COLO668 (cell line): Measurements from ENCODE around the gene RNF183.
A peak's percentile ranks its signal among the peaks of the same experiment; 100 is the strongest.

Source experiments
- DNase-seq: peaks from one replicate; lab custom pipeline; 2025; ENCODE audit not compliant: unreplicated experiment; lab: John Stamatoyannopoulos, UW

Gene RNF183, protein sequence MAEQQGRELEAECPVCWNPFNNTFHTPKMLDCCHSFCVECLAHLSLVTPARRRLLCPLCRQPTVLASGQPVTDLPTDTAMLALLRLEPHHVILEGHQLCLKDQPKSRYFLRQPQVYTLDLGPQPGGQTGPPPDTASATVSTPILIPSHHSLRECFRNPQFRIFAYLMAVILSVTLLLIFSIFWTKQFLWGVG

DNA sequence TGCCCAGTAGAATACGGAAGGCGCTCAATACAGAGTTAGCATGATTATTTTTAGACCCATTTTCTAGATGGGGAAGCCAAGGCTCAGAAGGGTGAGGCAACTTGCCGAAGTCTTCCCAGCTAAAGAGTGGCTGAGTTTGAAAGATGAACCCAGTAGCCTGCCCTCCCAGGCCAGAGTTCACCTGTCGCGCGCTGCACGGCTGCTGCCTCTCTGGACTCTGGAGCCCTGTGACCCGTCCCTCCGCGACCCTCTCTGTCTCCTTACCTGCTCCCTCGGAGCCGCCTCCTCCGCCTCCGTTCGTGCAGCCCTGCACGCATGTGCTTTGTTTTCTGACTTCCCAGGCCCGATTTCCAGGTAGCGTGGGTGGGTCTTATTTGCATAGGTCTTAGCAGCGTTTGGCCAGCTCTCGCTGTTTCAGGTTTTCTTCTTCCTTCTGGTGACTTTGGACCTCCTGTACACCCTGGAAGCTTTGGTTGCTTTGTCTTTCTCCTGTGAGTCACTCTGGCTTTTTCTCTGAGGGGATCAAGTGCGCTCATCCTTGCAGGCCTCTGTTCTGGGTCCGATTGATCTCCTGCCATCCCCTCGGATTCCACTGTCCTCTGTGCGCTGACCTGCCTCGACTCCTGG is at the start of gene RNF183:
Gene RNF183 (minus strand): TSS at position 585 of the 627 bp plus-strand sequence. CDS start 5,192 bp downstream, outside the sequence.
- DNase-seq, result no peak

DNA sequence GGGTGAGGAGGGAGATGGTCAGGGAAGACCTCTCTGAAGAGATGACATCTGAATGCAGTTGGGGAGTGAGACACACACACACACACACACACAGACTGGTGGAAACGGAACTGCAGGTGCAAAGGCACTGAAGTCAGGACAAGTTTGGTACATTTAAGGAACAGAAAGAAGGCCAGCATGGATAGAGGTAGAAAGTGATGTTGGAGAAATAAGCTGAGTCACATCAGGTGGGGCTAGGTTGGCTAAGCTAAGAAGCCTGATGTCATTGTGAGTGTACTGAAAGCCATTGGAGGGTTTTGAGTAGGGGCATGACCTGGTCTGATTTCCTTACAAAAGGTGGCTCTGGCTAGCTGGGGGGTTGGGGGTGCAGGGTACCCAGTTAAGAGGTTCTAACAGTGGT is 49.2 kb upstream of the RNF183 start:
- no peak for DNase-seq

DNA sequence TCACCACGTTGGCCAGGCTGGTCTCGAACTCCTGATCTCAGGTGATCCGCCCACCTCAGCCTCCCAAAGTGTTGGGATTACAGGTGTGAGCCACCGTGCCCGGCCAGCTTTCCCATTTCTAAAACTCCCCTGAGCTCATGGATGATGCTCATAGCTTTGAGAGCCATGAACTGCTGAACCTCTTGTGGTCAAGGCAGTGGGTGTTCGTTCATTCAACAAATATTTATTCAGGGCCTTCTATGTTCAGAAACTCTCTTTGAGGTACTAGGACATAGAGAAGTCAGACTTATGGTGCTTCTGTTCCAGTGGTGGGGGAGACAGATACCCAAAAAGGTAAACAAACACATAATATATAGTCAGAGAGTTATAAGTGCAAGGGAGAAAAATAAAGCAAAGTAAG is 48.8 kb upstream of the RNF183 start:
- no peak for DNase-seq

DNA sequence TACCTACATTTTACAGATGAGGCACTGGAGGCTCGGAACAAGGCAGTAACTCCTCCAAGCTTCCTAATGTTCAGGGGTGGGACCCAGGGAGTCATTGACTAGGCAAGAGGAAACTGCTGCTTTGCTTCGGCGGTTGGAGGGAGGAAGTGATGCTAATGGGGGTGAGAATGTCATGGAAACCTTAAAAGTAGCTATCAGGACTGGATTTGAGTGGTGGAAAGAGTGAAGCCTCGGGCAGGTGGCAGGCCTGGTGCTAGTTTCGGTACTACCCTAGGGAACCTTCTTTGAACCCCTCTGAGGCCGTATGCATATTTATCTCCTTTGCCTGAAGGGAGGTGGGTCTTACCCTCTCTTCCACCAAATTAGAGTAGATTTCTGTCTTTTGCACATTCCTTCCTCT is 47.8 kb upstream of the RNF183 start:
- DNase-seq, result no peak

DNA sequence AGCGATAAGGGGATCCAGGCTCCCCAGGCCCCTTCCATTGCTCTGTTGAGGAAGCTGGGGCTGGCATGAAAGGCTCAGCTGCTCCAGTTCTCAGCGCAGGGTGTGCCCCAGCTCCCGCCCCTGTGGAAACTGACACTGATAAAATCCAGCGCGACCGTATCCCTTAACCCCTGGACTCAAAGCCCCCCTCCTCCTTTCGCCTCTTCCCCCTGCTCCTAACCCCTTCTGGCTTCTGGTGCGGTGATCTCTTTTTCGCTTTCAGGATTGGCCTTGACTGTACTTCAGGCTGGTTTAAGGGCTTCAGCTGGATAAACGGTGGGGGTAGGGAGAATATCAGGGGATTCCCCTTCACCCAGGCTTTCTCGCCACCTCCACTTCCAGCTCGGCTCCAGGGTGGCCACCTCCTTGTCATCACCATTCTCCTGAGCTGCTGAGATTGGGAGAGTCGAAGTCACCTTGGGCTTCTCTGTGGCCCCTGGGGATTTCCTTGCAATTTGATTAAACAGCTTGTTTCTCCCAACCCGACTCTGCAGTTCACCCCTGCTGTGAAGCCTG is 47.0 kb upstream of the RNF183 start:
- DNase-seq, result peak; percentile 45

DNA sequence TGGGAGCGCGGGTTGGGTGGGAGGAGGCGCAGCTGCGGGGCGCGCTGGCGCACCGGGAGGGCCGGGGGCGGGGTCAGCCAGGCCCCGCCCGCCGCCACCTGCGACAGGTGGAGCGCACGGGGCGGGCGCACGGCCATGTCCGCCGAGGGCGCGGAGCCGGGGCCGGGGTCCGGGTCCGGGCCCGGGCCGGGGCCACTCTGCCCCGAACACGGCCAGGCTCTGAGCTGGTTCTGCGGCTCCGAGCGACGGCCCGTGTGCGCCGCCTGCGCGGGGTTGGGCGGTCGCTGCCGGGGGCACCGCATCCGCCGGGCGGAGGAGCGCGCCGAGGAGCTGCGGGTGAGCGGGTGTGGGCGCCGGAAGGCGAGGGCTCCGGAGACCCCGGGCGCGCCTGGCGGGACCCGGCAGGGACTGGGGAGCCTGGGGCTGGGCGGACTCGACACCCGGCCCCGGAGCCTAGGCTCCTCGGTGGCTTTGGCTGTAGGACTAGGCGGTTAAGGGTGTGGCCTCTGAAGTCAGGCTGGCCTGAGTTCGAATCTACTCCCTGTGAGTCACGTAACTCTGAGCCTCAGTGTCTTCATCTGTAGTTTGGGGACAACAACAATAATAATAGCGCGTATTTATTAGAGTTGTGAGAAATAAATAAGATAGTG is 46.4 kb upstream of the RNF183 start, which contains the start of gene BSPRY:
Gene BSPRY (plus strand): TSS at position 97 of the 650 bp plus-strand sequence. CDS start 39 bp downstream, at position 136.
- DNase-seq, result peak; percentile 87

DNA sequence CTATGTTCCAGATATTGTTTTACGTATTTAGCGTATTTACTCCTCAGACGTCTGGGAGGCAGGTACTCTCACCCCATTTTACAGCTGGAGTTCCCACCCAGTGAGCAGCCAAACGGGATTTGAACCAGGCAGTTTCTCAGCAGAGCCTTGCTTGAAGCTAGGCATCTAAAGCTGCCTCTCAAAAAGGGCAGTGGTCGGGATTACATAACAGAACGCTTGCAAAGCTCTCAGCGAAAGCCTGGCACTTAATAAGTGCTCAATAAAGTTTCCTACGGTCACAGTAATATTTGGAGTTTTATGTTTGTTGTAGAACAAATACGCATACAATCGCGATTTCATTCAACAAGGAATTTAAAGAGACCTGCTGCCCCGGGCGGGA is 45.9 kb upstream of the RNF183 start:
- DNase-seq, result no peak

DNA sequence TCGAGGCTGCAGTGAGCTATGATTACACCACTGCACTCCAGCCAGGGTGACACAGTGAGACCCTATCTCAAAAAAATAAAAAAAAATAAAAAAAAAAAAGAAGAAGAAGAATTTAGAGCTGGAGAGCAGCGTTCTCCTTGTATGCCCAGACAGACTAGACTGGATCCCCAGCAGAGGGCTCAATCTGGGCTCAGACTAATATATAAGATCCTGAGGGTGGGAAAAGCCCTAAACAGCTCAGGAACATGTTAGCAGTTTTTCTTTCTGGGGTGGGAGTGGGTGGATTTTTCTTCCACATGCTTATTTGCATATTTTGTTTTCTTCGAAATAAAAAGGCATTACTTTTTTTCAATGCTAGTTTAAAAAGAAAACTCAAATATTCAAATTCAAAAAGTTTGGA is 45.3 kb upstream of the RNF183 start:
- DNase-seq, result no peak

DNA sequence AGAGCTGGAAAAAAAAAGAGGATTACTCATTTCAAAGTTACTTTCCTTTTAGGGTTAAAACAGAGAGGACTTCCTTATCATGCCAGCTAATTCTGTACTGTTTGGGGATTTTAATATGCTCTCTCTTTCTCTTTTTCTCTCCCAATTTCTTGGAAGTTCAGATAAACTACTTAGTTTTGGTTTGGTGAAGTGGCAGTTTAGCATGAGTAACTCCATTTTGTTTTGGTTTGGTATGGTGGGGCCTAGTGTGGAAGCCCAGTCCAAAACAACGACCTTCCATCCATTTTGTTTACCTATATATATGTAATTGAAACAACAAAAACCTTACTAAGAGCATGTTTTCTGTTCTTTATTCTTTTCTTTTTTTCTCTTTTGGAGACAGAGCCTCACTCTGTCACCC is 42.5 kb upstream of the RNF183 start:
- no peak for DNase-seq

DNA sequence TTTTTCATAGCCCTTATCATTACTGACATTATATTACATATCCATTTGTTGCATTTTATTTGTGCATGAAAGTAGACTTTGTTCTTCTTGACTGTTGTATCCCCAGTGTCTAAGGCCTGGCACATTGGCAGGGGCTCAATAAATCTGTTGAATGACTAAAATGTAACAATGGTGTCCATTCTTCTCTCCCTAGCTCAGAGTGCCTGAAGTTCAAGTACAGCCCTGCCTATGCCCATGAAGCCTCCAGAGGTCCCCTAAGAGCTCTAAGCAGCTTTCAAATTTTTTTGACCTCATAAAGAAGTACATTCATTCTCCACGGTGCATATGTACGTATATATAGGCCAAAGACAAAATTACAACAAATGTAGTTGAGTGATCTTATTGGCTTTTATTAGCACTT is 42.0 kb upstream of the RNF183 start:
- DNase-seq, result no peak

DNA sequence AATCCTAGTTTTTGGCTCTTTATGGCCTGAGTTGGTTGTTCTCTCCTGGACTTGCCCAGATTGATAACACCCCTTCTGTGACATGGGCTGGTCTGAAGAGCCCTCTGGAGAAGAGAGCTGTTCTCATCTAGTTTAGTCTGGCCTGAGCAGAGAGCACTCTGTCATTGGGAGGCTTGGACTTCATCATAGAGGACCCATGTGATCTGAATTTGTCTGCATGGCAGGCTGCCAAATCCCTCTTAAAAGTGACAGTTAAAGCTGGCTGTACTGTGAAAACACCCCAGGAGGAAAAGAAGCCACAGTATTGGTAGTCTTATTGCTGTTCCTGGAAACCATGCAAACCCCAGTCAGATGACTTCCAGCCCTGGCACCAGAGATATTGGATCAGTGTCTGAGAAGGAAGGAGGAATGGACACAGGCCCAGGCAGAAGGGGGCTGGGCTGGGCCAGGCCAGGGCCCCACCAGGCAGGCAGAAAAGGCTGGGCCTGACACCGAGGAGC is 40.6 kb upstream of the RNF183 start:
- DNase-seq, result peak; percentile 94

DNA sequence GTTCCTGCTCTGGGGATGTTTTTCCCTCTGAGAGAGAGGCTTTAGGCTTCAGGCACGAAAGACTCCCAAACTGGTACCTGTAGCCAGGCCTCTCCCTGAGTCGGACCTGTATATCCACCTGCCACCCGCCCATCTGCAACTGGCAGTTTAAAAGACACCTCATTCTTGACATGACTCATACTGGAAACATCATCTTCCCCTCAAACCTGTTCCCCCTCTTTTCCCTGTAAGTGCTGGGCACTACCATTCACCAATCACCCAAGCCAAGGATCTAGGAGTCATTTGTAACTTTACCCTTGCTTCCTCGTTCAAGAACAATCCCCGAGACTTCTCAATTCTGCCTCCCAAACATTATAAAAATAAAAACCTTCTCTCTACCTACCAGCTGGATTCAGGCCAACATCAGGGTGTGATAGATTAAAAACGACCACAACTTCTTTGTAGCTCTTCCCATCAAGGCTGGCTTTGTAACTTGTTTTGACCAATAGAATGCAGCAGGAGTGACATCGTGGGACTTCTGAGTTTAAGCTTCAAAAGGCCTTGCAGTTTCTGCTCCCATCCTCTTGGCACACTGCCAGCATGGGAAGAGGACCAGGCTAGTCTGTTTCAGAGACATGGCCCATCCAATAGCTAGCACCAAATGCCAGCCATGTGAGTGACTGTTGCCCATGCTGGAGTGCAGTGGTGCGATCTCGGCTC is 38.7 kb upstream of the RNF183 start:
- DNase-seq, result peak; percentile 70

DNA sequence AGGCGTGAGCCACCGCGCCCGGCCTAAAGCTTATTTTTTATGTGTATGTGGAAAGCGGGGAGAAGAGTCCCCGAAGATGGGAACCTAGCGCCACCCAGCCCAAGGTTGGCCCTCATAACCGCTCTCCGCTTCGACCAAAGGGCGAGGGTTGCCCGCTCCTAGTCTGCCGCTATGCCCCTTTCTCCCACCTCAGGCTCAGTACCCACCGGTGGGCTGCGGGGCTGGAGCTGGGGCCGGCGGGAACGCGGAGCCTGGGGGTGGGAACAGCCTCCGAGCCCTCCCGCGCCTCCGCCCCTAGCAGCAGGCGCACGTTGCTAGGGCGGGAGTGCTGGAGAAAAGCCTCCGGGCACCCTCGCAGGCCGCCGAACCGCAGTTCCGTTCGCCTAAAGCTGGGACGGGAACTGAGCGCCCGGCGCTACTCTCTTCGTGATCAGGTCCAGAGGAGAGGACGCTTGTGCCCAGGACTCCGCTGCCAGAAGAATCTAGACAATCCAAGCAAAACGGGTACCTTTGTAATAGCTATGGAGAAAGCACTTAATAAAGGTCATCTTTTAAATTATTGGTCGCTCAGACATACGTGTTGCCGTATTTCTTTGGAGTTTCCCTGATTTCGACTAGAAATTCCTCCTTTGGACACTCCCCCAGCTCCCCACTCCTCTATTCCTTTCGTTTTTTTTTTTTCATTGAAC is 37.0 kb upstream of the RNF183 start, which contains the start of gene WDR31:
Gene WDR31 (minus strand): TSS at position 265 of the 689 bp plus-strand sequence. CDS start 8,253 bp downstream, outside the sequence.
- peak; percentile 90 for DNase-seq

DNA sequence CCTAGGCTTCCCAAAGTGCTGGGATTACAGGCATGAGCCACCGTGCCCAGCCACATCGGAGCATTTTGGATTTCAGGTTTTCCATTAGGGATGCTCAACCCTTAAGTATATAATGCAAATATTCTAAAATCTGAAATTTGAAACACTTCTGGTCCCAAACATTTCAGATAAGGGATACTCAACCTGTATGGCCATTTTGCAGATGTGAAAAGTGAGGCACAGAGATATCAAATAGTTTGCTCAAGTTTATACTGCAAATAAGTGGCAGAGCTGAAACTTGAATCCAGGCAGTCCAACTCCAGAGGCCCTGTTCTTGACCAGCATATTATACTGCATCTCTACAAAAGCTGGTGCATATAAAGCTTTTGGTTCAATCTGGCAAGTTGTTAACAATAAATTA is 34.5 kb upstream of the RNF183 start:
- no peak for DNase-seq

DNA sequence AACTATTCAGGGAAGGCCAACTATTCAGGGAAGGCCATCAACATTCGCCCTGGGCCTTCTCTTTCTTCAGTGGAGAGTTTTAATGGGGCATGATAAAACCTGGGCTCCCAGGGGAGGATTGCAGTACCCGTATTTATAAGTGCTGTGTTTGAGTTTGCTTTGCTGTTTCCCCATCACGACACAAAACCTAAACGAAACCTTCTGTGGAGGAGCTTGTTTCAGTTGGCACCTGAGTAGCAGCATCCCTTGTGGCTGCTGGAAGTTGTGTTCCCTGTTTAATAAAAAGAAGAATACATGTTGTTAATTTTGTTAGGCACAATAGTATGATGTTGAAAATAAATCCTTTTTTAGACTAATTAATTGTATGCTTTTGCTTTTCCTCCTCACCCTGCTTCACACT is 28.6 kb upstream of the RNF183 start:
- DNase-seq, result no peak

DNA sequence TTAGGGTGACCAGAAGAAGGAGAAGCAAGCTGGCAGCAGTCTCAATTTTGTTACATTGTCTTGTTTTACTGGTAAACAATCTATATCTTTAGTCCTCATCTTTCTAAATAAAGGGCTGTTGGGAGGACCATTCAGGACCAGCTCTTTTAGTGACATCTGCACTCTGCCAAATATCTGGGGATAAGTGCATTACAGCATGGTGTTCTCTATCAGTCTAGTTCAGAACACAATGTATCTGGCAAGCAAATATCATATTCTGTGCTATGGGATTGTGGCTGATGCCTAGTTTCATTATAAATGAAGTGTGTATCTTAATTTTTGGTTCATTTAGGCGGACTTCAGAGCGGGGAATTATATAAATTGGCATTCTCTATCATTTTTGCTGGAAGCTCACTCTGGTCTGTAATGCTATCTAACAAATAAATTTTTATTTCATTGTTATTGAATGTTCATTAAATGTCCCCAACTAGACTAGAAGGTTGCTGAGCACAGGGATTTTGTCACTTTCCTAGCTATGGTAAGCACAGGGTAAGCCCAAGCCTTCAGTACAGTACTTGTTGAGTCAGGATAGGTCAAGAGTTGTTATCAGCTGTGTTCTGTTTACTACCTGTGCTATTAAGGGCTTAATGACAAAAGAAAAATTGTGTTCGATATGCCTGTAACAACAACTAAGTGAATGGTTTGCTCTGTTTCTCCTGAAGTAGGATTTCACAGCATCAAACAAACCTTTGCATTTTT is 25.0 kb upstream of the RNF183 start:
- no peak for DNase-seq

DNA sequence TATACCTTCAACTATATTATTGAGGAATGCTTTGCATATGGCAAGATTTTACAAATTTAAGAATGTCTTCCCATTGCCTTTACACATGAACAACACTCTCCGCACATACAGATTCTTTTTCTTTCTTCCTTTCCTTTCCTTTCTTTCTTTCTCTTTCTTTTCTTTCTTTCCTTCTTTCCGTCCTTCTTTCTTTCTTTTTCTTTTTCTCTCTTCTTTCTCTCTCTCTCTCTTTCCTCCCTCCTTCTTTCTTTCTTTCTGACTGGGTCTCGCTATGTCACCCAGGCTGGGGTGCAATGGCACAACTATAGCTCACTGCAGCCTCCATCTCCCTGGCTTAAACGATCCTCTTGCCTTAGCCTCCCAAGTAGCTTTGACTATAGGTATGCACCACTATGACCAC is 23.1 kb upstream of the RNF183 start:
- DNase-seq, result no peak

DNA sequence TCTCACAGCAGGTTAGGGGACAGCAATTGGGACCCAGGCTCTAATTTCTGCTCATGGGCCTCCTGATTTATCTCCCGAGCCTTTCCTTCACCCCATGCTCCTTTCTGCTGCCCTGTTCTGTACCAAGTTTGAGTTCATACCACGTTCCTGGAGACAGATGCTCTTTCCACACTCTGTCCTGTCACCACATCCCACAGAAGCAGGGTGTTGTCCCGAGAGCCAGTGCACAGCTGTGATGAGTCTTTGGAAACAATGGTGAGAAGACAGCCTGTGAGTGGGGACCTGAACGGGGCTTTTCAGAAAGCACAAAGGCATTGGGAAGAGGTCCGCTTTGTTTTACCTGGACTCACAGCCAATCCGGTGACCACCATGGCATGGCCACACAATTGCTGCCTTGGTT is 19.5 kb upstream of the RNF183 start:
- no peak for DNase-seq

DNA sequence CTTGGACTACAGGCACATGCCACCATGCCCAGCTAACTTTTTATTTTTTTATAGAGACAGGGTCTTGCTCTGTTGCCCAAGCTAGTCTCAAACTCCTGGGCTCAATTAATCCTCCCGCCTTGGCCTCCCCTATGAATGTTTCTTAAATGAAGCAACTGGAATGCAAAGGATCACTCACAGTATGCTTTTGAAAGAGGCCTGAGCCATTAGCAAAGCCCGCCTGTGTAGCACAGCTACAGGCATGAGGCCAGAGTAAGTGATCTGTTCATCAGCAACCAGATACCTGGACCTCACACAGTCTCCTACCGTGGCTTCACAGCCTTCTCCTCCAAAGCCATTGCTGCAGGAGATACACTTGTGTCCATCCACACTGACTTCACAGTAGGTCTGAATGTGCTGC is 16.9 kb upstream of the RNF183 start:
- DNase-seq, result no peak

DNA sequence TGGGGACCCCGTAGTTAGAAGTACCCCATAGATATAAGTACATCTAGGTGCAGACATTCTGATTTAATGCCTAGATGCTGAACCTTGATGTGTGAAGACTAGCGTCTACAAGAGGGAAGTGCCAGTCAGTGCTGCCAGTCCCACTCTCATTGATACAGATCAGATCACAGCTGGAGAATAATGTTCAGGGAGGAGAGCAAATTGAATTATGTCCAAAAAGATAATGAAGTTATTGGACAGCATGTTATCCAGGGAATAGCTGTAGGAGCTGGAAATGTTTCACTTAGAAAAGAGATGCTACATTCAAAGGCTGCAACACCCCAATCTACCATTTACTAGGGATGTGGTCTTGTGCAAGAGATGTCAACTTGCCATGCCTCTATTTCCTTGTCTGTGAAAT is 15.9 kb upstream of the RNF183 start:
- DNase-seq, result no peak
